Lung (tissue), 12 donors: ENCODE results near the gene ELOF1. TPM values are rescaled to one million over a fixed set of nuclear protein-coding genes. Genes with fewer than 3 reads are reported as not detected.

ENCODE experiments used
- ATAC-seq: fragments of 200-7000 bp; cut with Tn5 transposase; one replicate; pipeline ENCODE4 v1.9.1; 2020; ENCODE audit warnings: moderate number of reproducible peaks; ENCODE audit not compliant: insufficient read depth, low FRiP score
- DNase-seq, 3 donors: peaks; one replicate each; pipeline ENCODE4 v3.0.0-alpha.2; 2013 to 2017
- H3K27ac ChIP-seq, 2 donors: one replicate each; pipeline ENCODE4 v1.5.1; 2013; ENCODE audit warnings: mild to moderate bottlenecking in 2 of 2, moderate library complexity in 2 of 2, control low read depth in 1 of 2, inconsistent platforms in 1 of 2, low read depth in 1 of 2, low read length in 1 of 2
- H3K27me3 ChIP-seq, 3 donors: one replicate each; pipeline ENCODE4 v1.5.1; 2013; ENCODE audit warnings: low read length in 2 of 3; ENCODE audit not compliant: control insufficient read depth in 3 of 3, insufficient read depth in 3 of 3
- H3K36me3 ChIP-seq, 4 donors: one replicate each; pipeline ENCODE4 v1.5.1; 2013; ENCODE audit warnings: low read length in 4 of 4, mild to moderate bottlenecking in 1 of 4, moderate library complexity in 1 of 4; ENCODE audit not compliant: control insufficient read depth in 4 of 4, insufficient read depth in 4 of 4
- H3K4me1 ChIP-seq, 5 donors: one replicate each; pipeline ENCODE4 v1.5.1; 2013; ENCODE audit warnings: low read length in 5 of 5, mild to moderate bottlenecking in 2 of 5, moderate library complexity in 1 of 5; ENCODE audit not compliant: control insufficient read depth in 5 of 5, insufficient read depth in 5 of 5
- H3K4me3 ChIP-seq: one replicate; pipeline ENCODE4 v1.5.1; 2013; ENCODE audit warnings: mild to moderate bottlenecking, control low read depth, moderate library complexity
- H3K9ac ChIP-seq, 2 donors: one replicate each; pipeline ENCODE4 v1.5.1; 2013; ENCODE audit warnings: low read length in 2 of 2, control low read depth in 1 of 2; ENCODE audit not compliant: insufficient read depth in 1 of 2
- H3K9me3 ChIP-seq, 4 donors: one replicate each; pipeline ENCODE4 v1.5.1; 2013; ENCODE audit warnings: low read length in 3 of 4, mild to moderate bottlenecking in 1 of 4, moderate library complexity in 1 of 4; ENCODE audit not compliant: control insufficient read depth in 4 of 4, insufficient read depth in 3 of 4
- WGBS, 2 donors: extraction: QIAGEN DNeasy Blood & Tissue Kit; methylation state at CpG; one replicate each; pipeline ENCODE4 v1.1.7; 2013; 5-methylcytosine and 5-hydroxymethylcytosine counted together
- polyA plus RNA-seq, 2 donors: library from polyadenylated mRNA; stranded (reverse); fragments of 200-250 nt; gene quantifications; one replicate each; pipeline ENCODE4 v1.2.1, GENCODE V29; 2013
- total RNA-seq, 2 donors: library from RNA; depleted of rRNA in 1 of 2; stranded (reverse); fragments of >200 nt in 1 of 2; gene quantifications; one replicate each; pipeline ENCODE4 v1.2.1, GENCODE V29; 2014 to 2021
- TF ChIP-seq, protein P1 (sequence below): IDR thresholded peaks from 2 replicates; pipeline ENCODE4 v1.5.1; 2012; ENCODE audit warnings: mild to moderate bottlenecking; ENCODE audit errors: control extremely low read depth, extremely low read depth
- donor health status: control.
- donor health status: control.
- donor health status: Bipolar disorder and iron deficiency.
- donor health status: healthy.
- donor health status: DM: yes; HTN: yes; CAD: no.

The ELOF1 gene
- total and polyA plus RNA-seq, 4 donors = 19.2 to 82.8 (median 60.5) TPM

DNA sequence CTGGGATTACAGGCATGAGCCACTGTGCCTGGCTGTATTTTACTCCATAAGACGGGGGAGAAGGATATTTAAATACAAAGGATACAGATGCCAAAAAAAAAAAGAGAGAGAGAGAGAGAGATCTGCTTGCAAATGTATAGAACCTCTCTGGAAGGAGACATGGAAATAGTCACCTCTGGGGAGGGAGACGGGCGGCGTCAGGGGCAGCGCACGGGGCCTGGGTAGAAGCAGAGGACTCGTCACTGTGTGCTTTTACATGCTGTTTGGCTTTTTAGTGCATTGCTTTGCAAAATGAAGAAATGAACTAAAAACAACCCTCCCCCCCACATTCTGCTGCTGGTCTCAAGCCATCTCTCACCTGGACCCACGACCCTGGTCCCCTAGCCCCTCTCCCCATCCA lies 48.6 kb downstream of the ELOF1 start:
- Histone ChIP-seq H3K4me3 (no peak overlapping the region), H3K9me3 (no peaks in the 10 kb centered on the region), H3K27me3 (no peaks in the 10 kb centered on the region), H3K4me1 (peaks cover 0 to 7% (median 0%) of the 10 kb centered on the region in 5 donors), H3K36me3 (peaks cover 6 to 27% (median 7%) of the 10 kb centered on the region in 4 donors), H3K9ac (no peak overlapping the region), H3K27ac (no peak overlapping the region)
- WGBS, 2 donors = 95 to 96% methylated on average over 8 of the region's 8 CpGs
- ATAC-seq (no peak), DNase-seq (no peak)
- TF ChIP-seq, protein P1, sequence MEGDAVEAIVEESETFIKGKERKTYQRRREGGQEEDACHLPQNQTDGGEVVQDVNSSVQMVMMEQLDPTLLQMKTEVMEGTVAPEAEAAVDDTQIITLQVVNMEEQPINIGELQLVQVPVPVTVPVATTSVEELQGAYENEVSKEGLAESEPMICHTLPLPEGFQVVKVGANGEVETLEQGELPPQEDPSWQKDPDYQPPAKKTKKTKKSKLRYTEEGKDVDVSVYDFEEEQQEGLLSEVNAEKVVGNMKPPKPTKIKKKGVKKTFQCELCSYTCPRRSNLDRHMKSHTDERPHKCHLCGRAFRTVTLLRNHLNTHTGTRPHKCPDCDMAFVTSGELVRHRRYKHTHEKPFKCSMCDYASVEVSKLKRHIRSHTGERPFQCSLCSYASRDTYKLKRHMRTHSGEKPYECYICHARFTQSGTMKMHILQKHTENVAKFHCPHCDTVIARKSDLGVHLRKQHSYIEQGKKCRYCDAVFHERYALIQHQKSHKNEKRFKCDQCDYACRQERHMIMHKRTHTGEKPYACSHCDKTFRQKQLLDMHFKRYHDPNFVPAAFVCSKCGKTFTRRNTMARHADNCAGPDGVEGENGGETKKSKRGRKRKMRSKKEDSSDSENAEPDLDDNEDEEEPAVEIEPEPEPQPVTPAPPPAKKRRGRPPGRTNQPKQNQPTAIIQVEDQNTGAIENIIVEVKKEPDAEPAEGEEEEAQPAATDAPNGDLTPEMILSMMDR = no peak

DNA sequence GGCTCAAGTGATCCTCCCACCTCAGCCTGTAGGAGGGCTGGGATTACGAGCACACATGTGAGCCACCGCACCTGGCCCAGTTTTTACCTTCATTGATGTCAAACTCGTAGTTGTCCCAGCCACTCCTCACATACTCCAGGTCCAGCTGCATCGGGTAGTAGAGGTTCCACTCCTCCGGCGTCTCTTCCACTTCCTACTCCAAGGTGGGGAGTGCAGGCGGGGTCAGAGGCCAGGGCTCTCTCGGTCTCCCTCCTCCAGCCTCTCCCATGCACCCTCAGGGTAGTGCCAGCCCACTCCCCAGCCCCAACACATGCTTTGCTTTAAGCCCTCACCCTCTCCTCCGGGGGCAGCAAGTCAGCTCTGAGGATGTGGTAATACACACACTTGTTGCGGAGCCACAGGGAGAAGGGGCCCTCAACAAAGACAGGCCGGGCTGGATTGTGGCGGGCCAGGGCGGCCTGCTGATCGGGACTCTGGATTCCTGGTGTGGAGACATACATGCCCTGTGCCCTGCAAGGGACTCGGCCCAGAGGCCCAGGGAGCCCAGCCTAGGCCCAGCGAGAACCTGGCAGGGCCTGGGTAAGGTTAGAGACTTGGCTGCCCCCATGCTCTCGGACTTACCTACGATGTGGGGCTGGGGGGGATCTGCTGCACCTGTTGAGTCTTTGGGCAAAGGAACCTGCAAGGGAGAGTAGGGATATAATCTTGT lies 51.5 kb downstream of the ELOF1 start:
- TF ChIP-seq, protein P1 = no peak
- no peak overlapping the region for H3K27ac ChIP-seq
- WGBS, 2 donors = 92% methylated on average over 18 of the region's 18 CpGs
- no peaks in the 10 kb centered on the region for H3K27me3 ChIP-seq
- H3K4me3 ChIP-seq = no peak overlapping the region
- H3K9me3 ChIP-seq = no peaks in the 10 kb centered on the region
- no peak for ATAC-seq
- peaks cover 0 to 14% (median 3%) of the 10 kb centered on the region in 4 donors for H3K36me3 ChIP-seq
- H3K4me1 ChIP-seq = peaks cover 0 to 7% (median 0%) of the 10 kb centered on the region in 5 donors
- no peak for DNase-seq
- no peak overlapping the region for H3K9ac ChIP-seq

DNA sequence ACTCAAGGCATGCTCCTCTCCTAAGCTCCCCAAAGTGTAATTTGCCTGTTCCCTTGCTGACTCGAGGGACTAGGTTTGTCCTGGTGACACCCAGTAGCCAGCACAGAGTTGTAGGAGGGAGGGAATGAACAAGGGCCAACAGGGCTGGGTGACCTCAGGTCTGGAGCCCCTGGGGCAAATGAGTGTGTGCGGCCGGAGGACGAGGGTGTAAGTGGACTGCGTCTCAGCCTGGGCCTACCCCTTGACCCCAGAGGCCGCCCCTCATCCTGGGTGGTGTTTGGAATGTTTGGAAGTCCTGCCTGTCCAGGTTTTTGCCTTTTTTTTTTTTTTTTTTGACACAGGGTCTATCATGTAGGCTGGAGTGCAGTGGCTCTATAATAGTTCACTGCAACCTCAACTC lies 52.1 kb downstream of the ELOF1 start:
- H3K36me3 ChIP-seq = peaks cover 0 to 14% (median 1%) of the 10 kb centered on the region in 4 donors
- peaks cover 0 to 7% (median 0%) of the 10 kb centered on the region in 5 donors for H3K4me1 ChIP-seq
- no peak overlapping the region for H3K4me3 ChIP-seq
- no peak overlapping the region for H3K27ac ChIP-seq
- no peaks in the 10 kb centered on the region for H3K27me3 ChIP-seq
- WGBS, 2 donors = 94 to 97% methylated on average over 6 of the region's 6 CpGs
- no peak for DNase-seq
- no peak for ATAC-seq
- H3K9me3 ChIP-seq = no peaks in the 10 kb centered on the region
- no peak overlapping the region for H3K9ac ChIP-seq
- TF ChIP-seq, protein P1 = no peak
